Measurements from ENCODE around the gene IMMP2L. TPM values are rescaled to one million over a fixed set of nuclear protein-coding genes. Genes with fewer than 3 reads are reported as not detected.

Gene IMMP2L
- total and polyA plus RNA-seq, 2 of the 8 experiments (the other 6 are each of a cell fraction or from before 2014, with no cell fraction given): 2.3 to 10.1 TPM

- Histone ChIP-seq H3K4me2 (ENCODE audit: insufficient read depth in 1 of 2, low read depth in 2 of 2, low read length in 2 of 2) (no peak overlapping the region), H2AK5ac (ENCODE audit: low read depth, low read length) (no peak overlapping the region), H3K36me3 (ENCODE audit: control insufficient read depth in 2 of 4, insufficient read depth in 4 of 4, low read length in 3 of 4) (no peaks in the 10 kb centered on the region; a peak in 1 of 8 replicates), H4K91ac (replicated peaks; ENCODE audit: insufficient read length, low read length) (no peak overlapping the region), H3K27ac (ENCODE audit: low read depth, low read length) (no peak overlapping the region), H3K27me3 (replicated peaks in 1 of 4; ENCODE audit: control insufficient read depth in 3 of 4, extremely low read depth in 1 of 4, insufficient read depth in 3 of 4, low read length in 3 of 4) (no peaks in the 10 kb centered on the region), H2BK15ac (ENCODE audit: low read length) (no peak overlapping the region), H3K79me1 (ENCODE audit: low read depth, low read length) (no peaks in the 10 kb centered on the region), H3K23ac (ENCODE audit: insufficient read length) (no peak overlapping the region), H2BK5ac (ENCODE audit: low read depth, low read length) (no peak overlapping the region), H3K56ac (replicated peaks; ENCODE audit: insufficient read length, low read depth, low read length) (no peak overlapping the region), H2BK120ac (replicated peaks; ENCODE audit: low read depth, low read length) (no peak overlapping the region), H3K4me1 (replicated peaks in 1 of 4; ENCODE audit: control insufficient read depth in 3 of 4, insufficient read depth in 4 of 4, low read length in 3 of 4) (no peaks in the 10 kb centered on the region), H3K79me2 (ENCODE audit: control insufficient read depth in 1 of 2, insufficient read depth in 2 of 2, low read length in 2 of 2) (no peaks in the 10 kb centered on the region), H2BK12ac (ENCODE audit: low read depth, low read length) (no peak overlapping the region), H2BK20ac (ENCODE audit: low read length) (no peak overlapping the region), H3K4ac (replicated peaks; ENCODE audit: insufficient read length, low read depth, low read length) (no peak overlapping the region), H4K8ac (ENCODE audit: extremely low read depth, insufficient read depth, low read length) (no peak overlapping the region), H3K4me3 (ENCODE audit: extremely low read depth in 1 of 4, insufficient read depth in 2 of 4, low read depth in 3 of 4, low read length in 4 of 4) (no peak overlapping the region), H4K20me1 (replicated peaks in 1 of 2; ENCODE audit: control insufficient read depth in 1 of 2, insufficient read depth in 2 of 2, low read length in 2 of 2) (no peaks in the 10 kb centered on the region), H3K9ac (replicated peaks in 1 of 4; ENCODE audit: extremely low read depth in 1 of 4, low read depth in 3 of 4, low read length in 3 of 4) (no peak overlapping the region), H3K14ac (ENCODE audit: insufficient read length) (no peak overlapping the region), H4K5ac (ENCODE audit: insufficient read length, low read depth, low read length) (no peak overlapping the region), H3K23me2 (ENCODE audit: low read depth, low read length) (no peaks in the 10 kb centered on the region), H3K9me3 (ENCODE audit: insufficient read depth in 2 of 2, low read depth in 1 of 2, low read length in 1 of 2) (no peaks in the 10 kb centered on the region), H2AFZ (ENCODE audit: low read length) (no peak overlapping the region), H3K18ac (ENCODE audit: extremely low read depth, low read length) (no peak overlapping the region)
- DNase-seq (ENCODE audit: low read depth in 1 of 2, low spot score in 2 of 2) (no peak), FAIRE-seq (no peak)
- WGBS, 2 experiments (ENCODE audit: extremely low coverage in 1 of 2, insufficient coverage in 1 of 2, insufficient read length in 1 of 2, insufficient replicate concordance in 2 of 2, low coverage in 1 of 2, low lambda C conversion rate in 2 of 2, missing lambda C conversion rate in 1 of 2): 91% methylated on average over 4 of the region's 4 CpGs; no CpG with 5 or more reads in 1 of the 2 experiments
- ChIA-PET CTCF (ENCODE audit: partially characterized antibody) (no interaction called here), POLR2A (ENCODE audit: partially characterized antibody) (no interaction called here)
- TF ChIP-seq CTBP2 (IDR thresholded peaks at IDR 0.05; ENCODE audit: borderline replicate concordance, insufficient read depth, insufficient read length, low read length): no peak
- TF ChIP-seq RXRA (IDR thresholded peaks at IDR 0.05; ENCODE audit: insufficient read depth, low read depth, low read length): no peak
- TF ChIP-seq JUND (IDR thresholded peaks at IDR 0.05; ENCODE audit: low read length): no peak
- no peak for TF ChIP-seq SIX5 (IDR thresholded peaks at IDR 0.05; ENCODE audit: low read depth, low read length)
- TF ChIP-seq CEBPB (IDR thresholded peaks at IDR 0.05; ENCODE audit: low read depth, low read length): no peak
- no peak for TF ChIP-seq EZH2 (IDR thresholded peaks at IDR 0.05; ENCODE audit: low read depth, low read length, severe bottlenecking)
- TF ChIP-seq USF2 (IDR thresholded peaks at IDR 0.05; ENCODE audit: low read length): no peak
- no peak for TF ChIP-seq MAX (IDR thresholded peaks at IDR 0.05)
- TF ChIP-seq CTCF (IDR thresholded peaks at IDR 0.05; ENCODE audit: control extremely low read depth in 1 of 3, insufficient read depth in 1 of 3, low read depth in 1 of 3, low read length in 3 of 3): no peak
Observed at GRCh38 chr7:111516612-111517011, 45.7 kb downstream of the IMMP2L start.

Data from H1 (cell line).